Type B pancreatic cell (in vitro differentiated cells): ENCODE data around the gene COL13A1. TPM values are rescaled to one million over a fixed set of nuclear protein-coding genes. Genes with fewer than 3 reads are reported as not detected.

ENCODE experiments used
- DNase-seq: peaks from one replicate; pipeline ENCODE4 v3.0.0; 2021; ENCODE audit warnings: mixed read lengths; ENCODE audit not compliant: unreplicated experiment; ENCODE audit errors: extremely low spot score
- H3K27ac Mint-ChIP-seq: 2 replicates; pipeline ENCODE4 v1.8.0; 2021; ENCODE audit warnings: mild to moderate bottlenecking, mixed read lengths
- H3K27me3 Mint-ChIP-seq: 2 replicates; pipeline ENCODE4 v1.8.0; 2021; ENCODE audit warnings: mixed read lengths
- H3K36me3 Mint-ChIP-seq: 2 replicates; pipeline ENCODE4 v1.8.0; 2021; ENCODE audit warnings: mixed read lengths
- H3K4me1 Mint-ChIP-seq: one replicate; pipeline ENCODE4 v1.8.0; 2021; ENCODE audit warnings: mixed read lengths; ENCODE audit not compliant: unreplicated experiment
- H3K4me3 Mint-ChIP-seq: 2 replicates; pipeline ENCODE4 v1.8.0; 2021; ENCODE audit warnings: mild to moderate bottlenecking, mixed read lengths
- H3K9me3 Mint-ChIP-seq: 2 replicates; pipeline ENCODE4 v1.8.0; 2021; ENCODE audit warnings: mixed read lengths
- CTCF ChIP-seq: fragments of 200-600 bp; sonication (generic); conservative IDR thresholded peaks from 2 replicates; pipeline ENCODE4 v1.5.0; 2021; ENCODE audit warnings: antibody characterized with exemption, mild to moderate bottlenecking
- total RNA-seq: library from RNA; stranded (reverse); gene quantifications from 2 replicates; pipeline ENCODE4 v1.2.1, GENCODE V29; 2021; ENCODE audit warnings: low replicate concordance

Gene COL13A1
- total RNA-seq, 1 donor from 2014 or later, result 18.6 TPM

GRCh38 chr10:69800109-69800508 is 1.6 kb upstream of the COL13A1 start:
- H3K27me3 Mint-ChIP-seq, result peaks cover 69% of the 10 kb centered on the region
- no peak for DNase-seq
- peaks cover 3% of the 10 kb centered on the region for H3K36me3 Mint-ChIP-seq
- peaks cover 37% of the 10 kb centered on the region for H3K4me1 Mint-ChIP-seq
- peak; percentile 79 for TF ChIP-seq CTCF
- no peak overlapping the region for H3K27ac Mint-ChIP-seq
- H3K9me3 Mint-ChIP-seq, result peaks cover 11% of the 10 kb centered on the region
- peak overlapping the region; percentile 91 for H3K4me3 Mint-ChIP-seq

GRCh38 chr10:69800665-69801064 is 1.0 kb upstream of the COL13A1 start:
- Mint-ChIP-seq H3K4me1 (peaks cover 41% of the 10 kb centered on the region), H3K27ac (peak overlapping the region; percentile 61), H3K9me3 (peaks cover 11% of the 10 kb centered on the region), H3K27me3 (peaks cover 73% of the 10 kb centered on the region), H3K4me3 (peak overlapping the region; percentile 91), H3K36me3 (peaks cover 3% of the 10 kb centered on the region)
- no peak for TF ChIP-seq CTCF
- DNase-seq, result no peak

GRCh38 chr10:69801094-69801433 is 642 bp upstream of the COL13A1 start:
- TF ChIP-seq CTCF, result peak; percentile 73
- no peak for DNase-seq
- H3K4me1 Mint-ChIP-seq, result peaks cover 45% of the 10 kb centered on the region
- peaks cover 3% of the 10 kb centered on the region for H3K36me3 Mint-ChIP-seq
- peak overlapping the region; percentile 61 for H3K27ac Mint-ChIP-seq
- H3K4me3 Mint-ChIP-seq, result peak overlapping the region; percentile 91
- peaks cover 72% of the 10 kb centered on the region for H3K27me3 Mint-ChIP-seq
- peaks cover 8% of the 10 kb centered on the region for H3K9me3 Mint-ChIP-seq

- Mint-ChIP-seq H3K4me1 (peaks cover 51% of the 10 kb centered on the region), H3K9me3 (no peaks in the 10 kb centered on the region), H3K36me3 (no peaks in the 10 kb centered on the region), H3K4me3 (peak overlapping the region; percentile 91), H3K27ac (no peak overlapping the region), H3K27me3 (peaks cover 59% of the 10 kb centered on the region)
- TF ChIP-seq CTCF, result peak; percentile 36
- DNase-seq, result no peak
These were observed 887 bp downstream of the COL13A1 start for GRCh38 chr10:69802424-69803161.

GRCh38 chr10:69803809-69804208 is 2.1 kb downstream of the COL13A1 start:
- peaks cover 48% of the 10 kb centered on the region for H3K27me3 Mint-ChIP-seq
- H3K4me3 Mint-ChIP-seq, result peak overlapping the region; percentile 84
- H3K9me3 Mint-ChIP-seq, result no peaks in the 10 kb centered on the region
- TF ChIP-seq CTCF, result no peak
- H3K27ac Mint-ChIP-seq, result no peak overlapping the region
- H3K4me1 Mint-ChIP-seq, result peaks cover 44% of the 10 kb centered on the region
- DNase-seq, result no peak
- H3K36me3 Mint-ChIP-seq, result no peaks in the 10 kb centered on the region
